Cardiac muscle cell (in vitro differentiated cells and primary cell): ENCODE data around the gene ARHGEF16. TPM values are rescaled to one million over a fixed set of nuclear protein-coding genes. Genes with fewer than 3 reads are reported as not detected.

Source experiments
- DNase-seq, 2 donors: peaks; one replicate each; pipeline versions ENCODE4 v3.0.0 to v3.0.0-alpha.2; 2010 to 2017; ENCODE audit warnings: low read depth in 1 of 2, low spot score in 1 of 2
- H3K27ac ChIP-seq: fragments of 200-600 bp; sonication (generic); 2 replicates; pipeline ENCODE4 v1.5.1; 2016
- H3K27me3 ChIP-seq: fragments of 200-600 bp; sonication (generic); 2 replicates; pipeline ENCODE4 v1.6.0; 2016; ENCODE audit warnings: control low read depth
- H3K36me3 ChIP-seq: fragments of 200-600 bp; sonication (generic); 2 replicates; pipeline ENCODE4 v1.5.1; 2016; ENCODE audit warnings: control low read depth
- H3K4me1 ChIP-seq: fragments of 200-600 bp; sonication (generic); 2 replicates; pipeline ENCODE4 v1.8.1; 2017; ENCODE audit warnings: low read depth, mild to moderate bottlenecking, mixed run types
- H3K4me3 ChIP-seq: fragments of 200-600 bp; sonication (generic); 2 replicates; pipeline ENCODE4 v1.5.1; 2016; ENCODE audit warnings: mild to moderate bottlenecking
- H3K9me3 ChIP-seq: fragments of 200-600 bp; sonication (generic); 2 replicates; pipeline ENCODE4 v1.5.1; 2017; ENCODE audit warnings: low read depth, mild to moderate bottlenecking, control low read depth
- polyA plus RNA-seq: library from polyadenylated mRNA; unstranded; fragments of >200 nt; fragmentation: Nextera tagmentation; extraction: Ambion mirVana; gene quantifications from 2 replicates; pipeline ENCODE4 v1.2.1, GENCODE V29; 2016
- total RNA-seq: library from RNA; depleted of rRNA; stranded (reverse); fragments of >200 nt; gene quantifications from 2 replicates; pipeline ENCODE4 v1.2.3, GENCODE V29; 2016
- TF ChIP-seq, protein P1 (sequence below): IDR thresholded peaks from 2 replicates; pipeline ENCODE4 v1.5.1; 2012; ENCODE audit warnings: low read depth, mild to moderate bottlenecking, low read length

The ARHGEF16 gene
- total and polyA plus RNA-seq, 2 experiments from 2014 or later, result 6.0 to 11.8 TPM

DNA sequence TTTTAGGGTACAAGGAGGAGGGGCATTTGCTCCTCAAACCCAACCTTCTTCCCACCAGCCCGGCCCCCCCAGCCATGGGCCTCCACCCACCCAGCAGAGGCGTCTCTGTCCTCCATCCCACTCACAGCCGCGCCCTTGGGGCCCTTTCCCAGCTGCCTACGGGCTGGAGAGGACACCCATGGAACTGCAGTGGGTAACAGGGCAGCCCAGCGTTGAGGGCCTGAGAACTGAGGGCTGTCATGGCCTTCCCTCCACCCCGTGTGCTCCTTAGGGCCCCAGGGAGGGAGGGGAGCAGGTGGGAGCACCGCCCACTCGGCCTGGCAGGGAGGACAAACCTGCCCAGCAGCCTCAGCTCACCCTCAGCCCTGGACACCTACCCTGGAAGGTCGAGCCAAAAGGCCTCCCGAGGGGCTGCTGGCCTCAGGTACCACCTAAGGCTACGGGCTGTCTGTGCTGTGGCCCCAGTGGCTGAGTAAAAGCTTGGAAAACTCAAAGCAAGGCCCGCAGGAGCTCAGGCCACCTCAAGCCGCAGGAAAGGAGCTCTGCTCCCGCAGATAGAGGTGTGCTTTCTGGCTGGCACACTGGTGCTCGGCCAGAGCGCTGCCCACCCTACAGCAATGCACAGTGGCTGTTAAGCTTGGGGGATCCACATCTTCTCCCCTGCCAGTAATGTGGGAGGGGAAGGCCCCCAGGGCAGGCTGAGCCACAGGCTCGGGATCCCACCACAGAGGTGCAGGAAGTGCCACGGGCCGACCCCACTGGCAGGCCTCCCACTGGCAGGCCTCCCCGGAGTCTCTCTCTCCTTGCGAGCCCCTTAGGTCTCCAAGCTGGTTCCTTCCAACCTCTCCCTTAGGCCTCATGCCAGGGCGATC lies 2.2 kb upstream of the ARHGEF16 start:
- H3K9me3 ChIP-seq, result no peaks in the 10 kb centered on the region

DNA sequence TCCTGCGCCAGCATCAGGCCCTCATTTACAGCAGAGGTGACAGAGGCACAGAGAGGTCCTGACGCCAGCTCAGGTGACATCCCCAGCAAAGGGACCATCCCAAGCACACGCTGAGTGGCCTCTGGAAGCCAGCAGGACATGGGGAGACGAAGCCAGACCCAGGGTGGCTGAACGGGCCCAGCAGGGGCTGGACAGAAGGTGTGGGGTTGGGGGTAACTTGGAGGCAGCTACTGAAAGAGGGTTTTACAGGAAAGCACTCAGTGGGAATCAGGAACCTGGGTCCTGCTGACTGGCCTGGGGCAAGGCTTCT lies 1.6 kb upstream of the ARHGEF16 start:
- no peak overlapping the region for H3K4me3 ChIP-seq
- TF ChIP-seq, protein P1, sequence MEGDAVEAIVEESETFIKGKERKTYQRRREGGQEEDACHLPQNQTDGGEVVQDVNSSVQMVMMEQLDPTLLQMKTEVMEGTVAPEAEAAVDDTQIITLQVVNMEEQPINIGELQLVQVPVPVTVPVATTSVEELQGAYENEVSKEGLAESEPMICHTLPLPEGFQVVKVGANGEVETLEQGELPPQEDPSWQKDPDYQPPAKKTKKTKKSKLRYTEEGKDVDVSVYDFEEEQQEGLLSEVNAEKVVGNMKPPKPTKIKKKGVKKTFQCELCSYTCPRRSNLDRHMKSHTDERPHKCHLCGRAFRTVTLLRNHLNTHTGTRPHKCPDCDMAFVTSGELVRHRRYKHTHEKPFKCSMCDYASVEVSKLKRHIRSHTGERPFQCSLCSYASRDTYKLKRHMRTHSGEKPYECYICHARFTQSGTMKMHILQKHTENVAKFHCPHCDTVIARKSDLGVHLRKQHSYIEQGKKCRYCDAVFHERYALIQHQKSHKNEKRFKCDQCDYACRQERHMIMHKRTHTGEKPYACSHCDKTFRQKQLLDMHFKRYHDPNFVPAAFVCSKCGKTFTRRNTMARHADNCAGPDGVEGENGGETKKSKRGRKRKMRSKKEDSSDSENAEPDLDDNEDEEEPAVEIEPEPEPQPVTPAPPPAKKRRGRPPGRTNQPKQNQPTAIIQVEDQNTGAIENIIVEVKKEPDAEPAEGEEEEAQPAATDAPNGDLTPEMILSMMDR, result no peak
- DNase-seq, result no peak
- no peaks in the 10 kb centered on the region for H3K36me3 ChIP-seq
- no peak overlapping the region for H3K27ac ChIP-seq
- no peaks in the 10 kb centered on the region for H3K9me3 ChIP-seq
- no peaks in the 10 kb centered on the region for H3K27me3 ChIP-seq
- H3K4me1 ChIP-seq, result no peaks in the 10 kb centered on the region

More for the DNA sequence above, 2.2 kb upstream of the ARHGEF16 start:
- Histone ChIP-seq H3K36me3 (no peaks in the 10 kb centered on the region), H3K27ac (no peak overlapping the region), H3K4me1 (no peaks in the 10 kb centered on the region), H3K27me3 (no peaks in the 10 kb centered on the region), H3K4me3 (no peak overlapping the region)
- no peak for DNase-seq
- TF ChIP-seq, protein P1, result no peak

DNA sequence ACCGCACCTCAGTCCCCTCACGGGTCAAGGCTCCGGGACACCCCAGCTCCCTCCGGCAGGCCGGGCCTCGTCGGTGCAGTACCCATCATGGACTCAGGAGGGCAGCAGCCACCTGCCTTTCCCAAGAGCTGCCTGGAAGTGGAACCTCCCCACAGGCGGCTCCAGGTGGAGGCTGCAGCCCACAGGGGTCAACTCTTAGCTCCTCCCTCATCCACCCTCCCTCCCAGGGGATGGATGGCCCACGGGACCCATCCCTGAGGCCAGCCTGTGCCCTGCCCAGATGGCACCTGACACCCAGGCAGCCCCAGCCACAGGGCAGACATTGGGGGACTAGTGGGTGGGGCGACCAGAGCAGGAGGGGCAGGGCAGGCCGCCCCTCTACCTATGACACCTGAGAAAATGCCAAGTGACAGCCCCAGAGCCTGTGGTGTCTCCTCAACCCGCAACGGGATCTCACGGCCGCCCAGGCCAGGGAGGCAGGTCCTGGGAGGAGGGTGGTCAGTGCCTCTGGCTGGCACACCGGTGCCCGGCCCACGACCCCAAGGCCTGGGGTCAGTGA lies 1.2 kb upstream of the ARHGEF16 start:
- Histone ChIP-seq H3K36me3 (no peaks in the 10 kb centered on the region), H3K27me3 (no peaks in the 10 kb centered on the region), H3K27ac (no peak overlapping the region), H3K9me3 (no peaks in the 10 kb centered on the region), H3K4me3 (no peak overlapping the region), H3K4me1 (no peaks in the 10 kb centered on the region)
- peak; percentile 72 to 82 for DNase-seq
- TF ChIP-seq, protein P1, result peak; percentile 94

DNA sequence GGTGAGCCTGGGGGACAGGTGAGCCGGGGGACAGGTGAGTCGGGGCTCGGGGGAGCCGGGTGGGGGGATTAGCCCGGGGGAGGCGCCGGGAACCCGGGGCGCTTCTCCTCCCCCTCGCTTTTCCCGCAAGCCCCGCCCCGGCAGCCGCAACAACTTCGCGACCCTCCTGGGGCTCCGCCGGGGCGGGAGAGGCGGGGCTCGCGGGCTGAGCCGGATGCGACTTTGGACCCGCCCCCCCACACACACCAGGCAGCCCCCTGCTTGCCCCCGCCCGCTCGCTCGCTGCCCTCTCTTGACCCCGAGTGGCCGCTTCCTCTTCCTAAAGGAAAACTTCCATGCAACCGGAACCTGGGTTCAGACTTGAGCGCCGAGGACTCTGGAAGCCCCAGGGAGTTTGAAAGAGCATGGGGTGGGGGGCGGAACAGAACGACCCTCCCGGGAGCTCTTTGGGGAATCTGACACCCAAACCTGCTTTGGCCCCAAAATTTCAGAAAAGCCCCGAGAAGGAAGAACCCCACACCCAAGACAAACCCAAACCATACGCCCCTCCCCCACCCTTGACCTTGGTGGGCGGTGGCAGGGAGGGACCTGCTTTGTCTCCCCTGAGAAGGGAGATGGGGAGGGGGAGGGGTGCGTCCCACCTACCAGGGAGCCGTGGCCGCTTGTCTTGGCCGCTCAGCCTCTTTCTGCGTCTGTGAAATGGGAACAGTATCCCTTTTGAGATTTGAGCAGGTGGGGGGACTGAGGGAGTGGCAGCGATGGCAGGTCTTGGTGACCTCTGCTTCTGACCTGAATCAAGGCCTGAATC lies 550 bp downstream of the ARHGEF16 start:
- DNase-seq, result peak in 1 of 2 donors; percentile 77
- TF ChIP-seq, protein P1, result no peak
- Histone ChIP-seq H3K27ac (no peak overlapping the region), H3K4me1 (no peaks in the 10 kb centered on the region), H3K9me3 (no peaks in the 10 kb centered on the region), H3K4me3 (peak overlapping the region; percentile 78), H3K36me3 (no peaks in the 10 kb centered on the region), H3K27me3 (no peaks in the 10 kb centered on the region)

DNA sequence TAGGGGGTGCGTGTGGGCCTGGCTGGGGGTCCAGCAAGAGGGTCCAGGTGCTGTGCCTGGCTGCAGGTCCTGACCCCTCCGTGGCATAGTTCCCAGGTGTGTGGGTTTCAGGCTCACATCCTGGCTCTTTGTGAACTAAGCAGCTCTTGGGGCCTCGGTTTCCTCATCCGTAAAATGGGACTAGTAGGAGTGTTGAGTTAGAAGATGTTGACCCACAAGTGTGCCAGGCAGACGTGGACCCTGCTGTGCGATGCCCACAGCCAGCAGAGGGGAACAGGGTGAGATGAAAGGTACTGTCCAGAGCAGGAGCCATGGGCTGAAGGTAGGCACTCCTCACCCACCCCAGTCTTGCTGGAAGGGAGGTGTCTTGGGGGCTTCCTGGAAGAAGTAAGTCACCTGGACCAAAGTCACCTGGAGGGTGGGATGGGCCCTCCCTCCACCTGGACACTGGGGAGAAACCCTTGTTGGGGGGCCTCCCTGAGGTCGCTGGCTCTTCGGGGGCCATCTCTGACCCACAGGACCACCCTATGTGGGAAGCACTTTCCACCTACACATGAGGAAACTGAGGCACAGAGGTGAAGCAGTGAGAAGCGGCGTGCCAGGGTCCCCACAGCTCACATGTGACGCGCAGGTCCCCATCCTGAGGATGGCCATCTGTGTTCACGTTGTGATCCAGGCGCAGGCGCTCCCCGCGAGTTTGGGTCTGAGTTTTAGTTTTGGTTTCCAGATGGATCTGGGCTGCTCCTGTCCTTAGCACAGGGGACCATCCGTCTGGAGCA lies 1.4 kb downstream of the ARHGEF16 start:
- TF ChIP-seq, protein P1, result no peak
- no peaks in the 10 kb centered on the region for H3K4me1 ChIP-seq
- no peaks in the 10 kb centered on the region for H3K9me3 ChIP-seq
- no peak overlapping the region for H3K4me3 ChIP-seq
- H3K36me3 ChIP-seq, result no peaks in the 10 kb centered on the region
- DNase-seq, result no peak
- H3K27ac ChIP-seq, result no peak overlapping the region
- no peaks in the 10 kb centered on the region for H3K27me3 ChIP-seq
